Spleen (tissue), 11 donors: ENCODE results near the gene DDX31. TPM values are rescaled to one million over a fixed set of nuclear protein-coding genes. Genes with fewer than 3 reads are reported as not detected.

Experiments
- DNase-seq: peaks from one replicate; pipeline ENCODE4 v3.0.0-alpha.2; 2020
- H3K27ac ChIP-seq, 8 donors: fragments of 200-600 bp; sonication (generic) in 7 of 8; 1 replicate in 4 of 8; 2 replicates in 4 of 8; pipeline versions ENCODE4 v1.5.0 to v1.8.0; 2016 to 2021; ENCODE audit warnings: inconsistent platforms in 4 of 8, mild to moderate bottlenecking in 4 of 8, moderate library complexity in 1 of 8
- H3K27me3 ChIP-seq, 7 donors: fragments of 200-600 bp; sonication (generic) in 6 of 7; replicated peaks in 1 of 7; 1 replicate in 4 of 7; 2 replicates in 3 of 7; pipeline versions ENCODE4 v1.5.0 to v1.8.0; 2016 to 2021; ENCODE audit warnings: inconsistent platforms in 3 of 7, mild to moderate bottlenecking in 1 of 7
- H3K36me3 ChIP-seq, 6 donors: fragments of 200-600 bp; sonication (generic) in 5 of 6; 1 replicate in 4 of 6; 2 replicates in 2 of 6; pipeline versions ENCODE4 v1.5.0 to v1.8.0; 2016 to 2021; ENCODE audit warnings: inconsistent platforms in 2 of 6
- H3K4me1 ChIP-seq, 6 donors: fragments of 200-600 bp; sonication (generic) in 5 of 6; 1 replicate in 3 of 6; 2 replicates in 3 of 6; pipeline versions ENCODE4 v1.5.0 to v1.8.0; 2016 to 2021; ENCODE audit warnings: inconsistent platforms in 3 of 6
- H3K4me3 ChIP-seq, 8 donors: fragments of 200-600 bp; sonication (generic) in 7 of 8; 1 replicate in 4 of 8; 2 replicates in 4 of 8; pipeline versions ENCODE4 v1.5.0 to v1.8.0; 2016 to 2021; ENCODE audit warnings: inconsistent platforms in 4 of 8, mild to moderate bottlenecking in 4 of 8, moderate library complexity in 2 of 8
- H3K9me3 ChIP-seq, 8 donors: fragments of 200-600 bp; sonication (generic) in 7 of 8; 1 replicate in 4 of 8; 2 replicates in 4 of 8; pipeline versions ENCODE4 v1.5.0 to v1.8.0; 2016 to 2021; ENCODE audit warnings: inconsistent platforms in 4 of 8
- POLR2A ChIP-seq, 3 donors: fragments of 450-650 bp; IDR thresholded peaks; one replicate each; pipeline ENCODE4 v1.5.1; 2017; ENCODE audit warnings: antibody characterized with exemption in 3 of 3, mild to moderate bottlenecking in 1 of 3
- POLR2AphosphoS5 ChIP-seq, 3 donors: sonication (generic); formaldehyde crosslinking; IDR thresholded peaks; one replicate each; pipeline ENCODE4 v1.5.1; 2017; ENCODE audit warnings: antibody characterized with exemption in 3 of 3
- WGBS, 5 donors: extraction: QIAGEN DNeasy Blood & Tissue Kit in 3 of 5; methylation state at CpG; one replicate each; pipeline versions ENCODE4 v1.1.5 to v1.1.7; 2013 to 2018; 5-methylcytosine and 5-hydroxymethylcytosine counted together
- intact Hi-C: fragments of 100-400 bp; cut with DNase I; formaldehyde crosslinking; loops from one replicate; pipeline ENCODE4 v1.15.0; 2023; ENCODE audit warnings: low total_unique reads
- polyA plus RNA-seq, 3 donors: library from polyadenylated mRNA; stranded (reverse); fragments of 200-250 nt; gene quantifications; one replicate each; pipeline ENCODE4 v1.2.1, GENCODE V29; 2013
- total RNA-seq, 7 donors: library from RNA; depleted of rRNA in 3 of 7; stranded (reverse); fragments of >200 nt in 3 of 7; fragmentation: NEBNext Ultra II Directional in 4 of 7; extraction: Animal tissue kit (Norgen Biotek cat#: 25700) in 4 of 7; gene quantifications; one replicate each; pipeline versions ENCODE4 v1.1.0 to v1.2.1, GENCODE V29; 2016 to 2021
- TF ChIP-seq, protein P1 (sequence below), 11 experiments: fragments of 200-600 bp in 7 of 11; fragments of 450-650 bp in 4 of 11; sonication (generic) in 4 of 11; IDR thresholded peaks in 8 of 11; conservative IDR thresholded peaks in 3 of 11; 1 replicate in 7 of 11; 2 replicates in 4 of 11; pipeline versions ENCODE4 v1.4.0 to v1.8.0; 2016 to 2021; ENCODE audit warnings: antibody characterized with exemption in 11 of 11, inconsistent platforms in 4 of 11, mild to moderate bottlenecking in 1 of 11
- donor health status: healthy with polysubstance abuse.
- donor health status: DM: no; HTN: no; CAD: no; lungs with moderate emphysema.
- donor health status: DM: no; HTN: no; CAD: no.
- donor health status: Bipolar disorder and iron deficiency.
- donor health status: healthy.
- donor health status: DM: no; HTN: no; CAD: no.
- donor health status: DM: yes; HTN: yes; CAD: no.

DDX31 gene
- total and polyA plus RNA-seq, 10 donors = 8.6 to 19.3 (median 14.7) TPM

DNA sequence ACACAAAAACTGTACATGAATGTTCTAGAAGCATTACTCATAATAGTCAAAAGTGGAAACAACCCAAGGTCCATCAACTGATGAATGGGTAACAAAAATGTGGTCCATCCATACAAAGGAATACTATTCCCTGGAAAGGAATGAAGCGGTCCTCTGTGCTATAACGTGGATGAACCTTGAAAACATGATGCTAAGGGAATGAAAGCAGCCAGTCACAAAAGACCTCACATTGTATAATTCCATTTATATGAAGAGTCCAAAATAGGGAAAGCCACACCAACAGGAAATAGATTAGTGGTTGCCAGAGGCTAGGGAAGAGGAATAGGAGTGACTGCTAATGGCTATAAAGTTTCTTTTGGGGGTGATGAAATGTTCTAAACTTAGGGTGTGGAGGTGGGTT is 110.1 kb downstream of the DDX31 start:
- H3K4me1 ChIP-seq = peaks cover 0 to 21% (median 3%) of the 10 kb centered on the region in 6 donors
- H3K4me3 ChIP-seq = no peak overlapping the region
- H3K27ac ChIP-seq = peak overlapping the region in 7 of 8 donors; percentile 63 to 89 (median 86)
- TF ChIP-seq POLR2A (IDR thresholded peaks at IDR 0.05) = no peak
- no peak for TF ChIP-seq POLR2AphosphoS5 (IDR thresholded peaks at IDR 0.05)
- TF ChIP-seq, protein P1, sequence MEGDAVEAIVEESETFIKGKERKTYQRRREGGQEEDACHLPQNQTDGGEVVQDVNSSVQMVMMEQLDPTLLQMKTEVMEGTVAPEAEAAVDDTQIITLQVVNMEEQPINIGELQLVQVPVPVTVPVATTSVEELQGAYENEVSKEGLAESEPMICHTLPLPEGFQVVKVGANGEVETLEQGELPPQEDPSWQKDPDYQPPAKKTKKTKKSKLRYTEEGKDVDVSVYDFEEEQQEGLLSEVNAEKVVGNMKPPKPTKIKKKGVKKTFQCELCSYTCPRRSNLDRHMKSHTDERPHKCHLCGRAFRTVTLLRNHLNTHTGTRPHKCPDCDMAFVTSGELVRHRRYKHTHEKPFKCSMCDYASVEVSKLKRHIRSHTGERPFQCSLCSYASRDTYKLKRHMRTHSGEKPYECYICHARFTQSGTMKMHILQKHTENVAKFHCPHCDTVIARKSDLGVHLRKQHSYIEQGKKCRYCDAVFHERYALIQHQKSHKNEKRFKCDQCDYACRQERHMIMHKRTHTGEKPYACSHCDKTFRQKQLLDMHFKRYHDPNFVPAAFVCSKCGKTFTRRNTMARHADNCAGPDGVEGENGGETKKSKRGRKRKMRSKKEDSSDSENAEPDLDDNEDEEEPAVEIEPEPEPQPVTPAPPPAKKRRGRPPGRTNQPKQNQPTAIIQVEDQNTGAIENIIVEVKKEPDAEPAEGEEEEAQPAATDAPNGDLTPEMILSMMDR (IDR thresholded peaks at IDR 0.05 in 8 of 11, conservative IDR thresholded peaks at IDR 0.05 in 3 of 11) = no peak
- no peaks in the 10 kb centered on the region for H3K9me3 ChIP-seq
- no peaks in the 10 kb centered on the region for H3K36me3 ChIP-seq
- 76 to 92% (median 82%) methylated on average over 2 of the region's 2 CpGs for WGBS, 5 donors
- intact Hi-C loops = no loop called here
- DNase-seq = no peak
- H3K27me3 ChIP-seq = peaks cover 0 to 26% (median 0%) of the 10 kb centered on the region in 7 donors

DNA sequence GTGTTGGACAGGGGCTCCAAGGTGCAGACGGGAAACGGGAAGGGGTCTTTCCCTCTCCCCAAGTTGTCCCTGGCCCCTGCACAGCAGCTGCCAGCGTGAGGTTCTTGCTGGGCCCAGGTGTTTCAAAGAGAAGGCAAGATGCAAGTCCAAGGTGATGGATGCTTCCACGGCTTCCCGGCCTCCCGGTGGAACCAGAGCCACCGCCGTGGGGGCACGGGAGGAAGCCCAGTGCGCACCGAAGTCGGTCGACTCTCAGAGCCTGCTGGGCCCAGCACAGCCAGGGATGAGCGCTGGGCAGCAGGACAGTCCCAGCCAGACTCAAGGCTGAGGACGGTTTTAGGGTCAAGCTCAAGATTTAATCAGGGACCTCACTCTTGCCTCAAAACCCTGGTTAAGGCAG is 112.6 kb downstream of the DDX31 start:
- 81 to 92% (median 88%) methylated on average over 3 to 15 of the region's 15 CpGs for WGBS, 5 donors
- TF ChIP-seq, protein P1 (IDR thresholded peaks at IDR 0.05 in 8 of 11, conservative IDR thresholded peaks at IDR 0.05 in 3 of 11) = no peak
- TF ChIP-seq POLR2A (IDR thresholded peaks at IDR 0.05) = no peak
- TF ChIP-seq POLR2AphosphoS5 (IDR thresholded peaks at IDR 0.05) = no peak
- peaks cover 0 to 6% (median 0%) of the 10 kb centered on the region in 8 donors for H3K9me3 ChIP-seq
- H3K4me3 ChIP-seq = no peak overlapping the region
- peaks cover 0 to 15% (median 0%) of the 10 kb centered on the region in 7 donors for H3K27me3 ChIP-seq
- peaks cover 0 to 11% (median 0%) of the 10 kb centered on the region in 6 donors for H3K4me1 ChIP-seq
- DNase-seq = no peak
- H3K27ac ChIP-seq = no peak overlapping the region
- no peaks in the 10 kb centered on the region for H3K36me3 ChIP-seq
- intact Hi-C loops = no loop called here

- Histone ChIP-seq H3K36me3 (no peaks in the 10 kb centered on the region), H3K4me1 (peaks cover 0 to 7% (median 0%) of the 10 kb centered on the region in 6 donors), H3K27ac (no peak overlapping the region), H3K9me3 (peaks cover 0 to 6% (median 0%) of the 10 kb centered on the region in 8 donors), H3K4me3 (no peak overlapping the region), H3K27me3 (peaks cover 0 to 11% (median 0%) of the 10 kb centered on the region in 7 donors)
- TF ChIP-seq, protein P1 (IDR thresholded peaks at IDR 0.05 in 8 of 11, conservative IDR thresholded peaks at IDR 0.05 in 3 of 11) = no peak
- TF ChIP-seq POLR2AphosphoS5 (IDR thresholded peaks at IDR 0.05) (no peak), POLR2A (IDR thresholded peaks at IDR 0.05) (no peak)
- 67 to 81% (median 76%) methylated on average over 26 of the region's 26 CpGs for WGBS, 5 donors
- DNase-seq = no peak
- intact Hi-C loops = no loop called here
Measured at GRCh38 chr9:132556714-132557113, 113.1 kb downstream of the DDX31 start.

GRCh38 chr9:132556235-132556634 is 113.5 kb downstream of the DDX31 start:
- intact Hi-C loops = no loop called here
- H3K9me3 ChIP-seq = peaks cover 0 to 6% (median 0%) of the 10 kb centered on the region in 8 donors
- H3K4me3 ChIP-seq = no peak overlapping the region
- TF ChIP-seq, protein P1 (IDR thresholded peaks at IDR 0.05 in 8 of 11, conservative IDR thresholded peaks at IDR 0.05 in 3 of 11) = no peak
- no peak for TF ChIP-seq POLR2A (IDR thresholded peaks at IDR 0.05)
- TF ChIP-seq POLR2AphosphoS5 (IDR thresholded peaks at IDR 0.05) = no peak
- H3K4me1 ChIP-seq = peaks cover 0 to 5% (median 0%) of the 10 kb centered on the region in 6 donors
- WGBS, 5 donors = 75 to 85% (median 80%) methylated on average over 6 of the region's 6 CpGs
- peaks cover 0 to 7% (median 0%) of the 10 kb centered on the region in 7 donors for H3K27me3 ChIP-seq
- DNase-seq = no peak
- H3K36me3 ChIP-seq = no peaks in the 10 kb centered on the region
- H3K27ac ChIP-seq = no peak overlapping the region
